Activated CD4-positive, alpha-beta T cell treated with anti-CD3 and anti-CD28 coated beads, Interleukin-2, amount 10 ng/mL, durations not matched to agents 7 days and 5 days (primary cell): ENCODE results near the gene FAM98C. TPM values are rescaled to one million over a fixed set of nuclear protein-coding genes. Genes with fewer than 3 reads are reported as not detected.
A peak's percentile ranks its signal among the peaks of the same experiment; 100 is the strongest.

Experiments
- CTCF ChIA-PET: fragments of 350-600 bp; sonication (Branson Sonifier 250); formaldehyde crosslinking; loops from one replicate; lab custom pipeline; 2021; ENCODE audit warnings: antibody characterized with exemption; lab: Charles Lee
- POLR2A ChIA-PET: fragments of 350-600 bp; sonication (Branson Sonifier 250); formaldehyde crosslinking; loops from one replicate; lab custom pipeline; 2021; ENCODE audit warnings: antibody characterized with exemption; lab: Charles Lee
- DNase-seq: peaks from one replicate; pipeline ENCODE4 v3.0.0-alpha.2; 2020
- H3K27ac Mint-ChIP-seq: one replicate; pipeline ENCODE4 v1.8.0; 2021; ENCODE audit warnings: mild to moderate bottlenecking, moderate library complexity, mixed read lengths
- H3K27me3 Mint-ChIP-seq: one replicate; pipeline ENCODE4 v1.8.0; 2021; ENCODE audit warnings: mixed read lengths
- H3K36me3 Mint-ChIP-seq: one replicate; pipeline ENCODE4 v1.8.0; 2021; ENCODE audit warnings: low read depth, mixed read lengths
- H3K4me1 Mint-ChIP-seq: one replicate; pipeline ENCODE4 v1.8.0; 2021; ENCODE audit warnings: mixed read lengths
- H3K4me3 Mint-ChIP-seq: one replicate; pipeline ENCODE4 v1.8.0; 2021; ENCODE audit warnings: mild to moderate bottlenecking, moderate library complexity, mixed read lengths
- H3K9me3 Mint-ChIP-seq: one replicate; pipeline ENCODE4 v1.8.0; 2021; ENCODE audit warnings: mixed read lengths
- total RNA-seq, 2 experiments: library from RNA; stranded (reverse); gene quantifications; one replicate each; pipeline ENCODE4 v1.2.3, GENCODE V29; 2021

Gene FAM98C
- total RNA-seq, 2 experiments from 2014 or later, result 27.5 to 37.2 TPM

DNA sequence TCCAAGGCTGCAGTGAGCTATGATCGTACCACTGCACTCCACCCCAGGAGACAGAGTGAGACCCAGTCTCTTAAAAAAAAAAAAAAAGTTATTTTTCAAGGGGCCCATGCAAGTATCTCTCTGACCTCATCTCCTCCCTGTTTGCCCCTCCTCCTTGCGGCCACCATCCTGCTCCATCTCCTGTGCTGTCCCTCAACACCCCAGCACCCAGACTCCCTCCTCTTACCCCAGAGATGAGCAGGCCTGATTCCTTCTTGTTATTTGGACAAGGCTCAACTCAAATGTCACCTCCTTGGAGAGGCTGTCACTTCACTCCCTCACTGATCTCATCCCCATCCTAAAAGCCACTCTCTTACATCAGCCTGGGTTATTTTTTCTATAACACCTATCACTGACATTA is 35.0 kb downstream of the FAM98C start:
- Mint-ChIP-seq H3K27me3 (peaks cover 7% of the 10 kb centered on the region), H3K4me1 (peaks cover 13% of the 10 kb centered on the region), H3K27ac (no peak overlapping the region), H3K9me3 (no peaks in the 10 kb centered on the region), H3K36me3 (no peaks in the 10 kb centered on the region), H3K4me3 (no peak overlapping the region)
- POLR2A ChIA-PET, result interaction anchor here (0.6 kb wide), 1 partner anchor 1236 kb away, joined by 3 read pairs; no protein-coding TSS in a partner anchor
- CTCF ChIA-PET, result no interaction called here
- no peak for DNase-seq

DNA sequence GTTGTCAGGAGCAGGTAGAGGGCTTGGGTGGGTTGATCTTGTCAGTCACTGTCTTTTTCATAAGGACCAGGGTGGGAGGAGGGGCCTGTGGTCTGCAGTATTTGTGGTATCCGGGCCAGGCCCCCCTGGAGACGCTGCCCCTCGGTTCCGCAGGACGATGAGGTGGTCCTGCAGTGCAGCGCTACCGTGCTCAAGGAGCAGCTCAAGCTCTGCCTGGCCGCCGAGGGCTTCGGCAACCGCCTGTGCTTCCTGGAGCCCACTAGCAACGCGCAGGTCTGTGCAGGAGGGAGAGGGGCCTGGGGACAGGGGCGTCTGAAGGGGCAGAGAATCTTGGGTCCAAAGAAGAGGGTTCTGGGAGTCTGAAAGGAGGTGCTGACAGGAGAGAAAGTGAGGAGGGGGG is 37.7 kb downstream of the FAM98C start:
- CTCF ChIA-PET, result interaction anchor here (0.9 to 1.6 kb wide), 2 partner anchors 15 to 38 kb away, joined by 3 to 6 read pairs; partner anchors contain the start of gene FAM98C

GRCh38 chr19:38441657-38442348 is 38.9 kb downstream of the FAM98C start:
- DNase-seq, result no peak
- Mint-ChIP-seq H3K4me3 (no peak overlapping the region), H3K36me3 (no peaks in the 10 kb centered on the region), H3K27ac (no peak overlapping the region), H3K27me3 (no peaks in the 10 kb centered on the region), H3K9me3 (no peaks in the 10 kb centered on the region), H3K4me1 (peaks cover 4% of the 10 kb centered on the region)
- POLR2A ChIA-PET, result no interaction called here
- CTCF ChIA-PET, result no interaction called here

More for the DNA sequence above, 37.7 kb downstream of the FAM98C start:
- H3K36me3 Mint-ChIP-seq, result no peaks in the 10 kb centered on the region
- POLR2A ChIA-PET, result no interaction called here
- H3K27me3 Mint-ChIP-seq, result no peaks in the 10 kb centered on the region
- H3K9me3 Mint-ChIP-seq, result no peaks in the 10 kb centered on the region
- H3K4me1 Mint-ChIP-seq, result peaks cover 3% of the 10 kb centered on the region
- no peak for DNase-seq
- no peak overlapping the region for H3K27ac Mint-ChIP-seq
- H3K4me3 Mint-ChIP-seq, result no peak overlapping the region

- POLR2A ChIA-PET, result no interaction called here
- no peak for DNase-seq
- peaks cover 4% of the 10 kb centered on the region for H3K4me1 Mint-ChIP-seq
- H3K4me3 Mint-ChIP-seq, result no peak overlapping the region
- no peaks in the 10 kb centered on the region for H3K27me3 Mint-ChIP-seq
- no peaks in the 10 kb centered on the region for H3K36me3 Mint-ChIP-seq
- peak overlapping the region; percentile 1 for H3K27ac Mint-ChIP-seq
- CTCF ChIA-PET, result no interaction called here
- H3K9me3 Mint-ChIP-seq, result no peaks in the 10 kb centered on the region
Measured at GRCh38 chr19:38442736-38443135, 39.8 kb downstream of the FAM98C start.

DNA sequence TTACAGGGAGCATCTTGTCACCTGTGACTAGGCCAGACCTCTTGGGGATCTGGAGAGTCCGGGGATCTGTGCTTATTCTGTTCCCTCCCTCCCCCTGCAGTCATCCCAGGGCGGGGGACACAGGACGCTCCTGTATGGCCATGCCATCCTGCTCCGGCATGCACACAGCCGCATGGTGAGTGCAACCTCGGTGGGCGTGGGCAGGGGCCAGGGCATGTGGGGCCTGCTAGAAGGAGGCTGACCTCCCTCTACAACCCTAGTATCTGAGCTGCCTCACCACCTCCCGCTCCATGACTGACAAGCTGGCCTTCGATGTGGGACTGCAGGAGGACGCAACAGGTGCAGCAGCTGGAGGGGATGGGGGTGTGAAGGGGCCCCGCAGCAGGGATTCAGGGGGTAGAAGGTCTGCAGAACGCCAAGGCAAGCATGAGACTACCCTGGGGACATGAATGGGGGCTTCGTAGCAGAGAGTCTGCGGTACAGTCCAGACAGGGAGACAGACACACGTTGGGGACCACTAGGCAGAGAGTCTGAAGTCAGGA is 40.6 kb downstream of the FAM98C start:
- Mint-ChIP-seq H3K4me1 (peaks cover 4% of the 10 kb centered on the region), H3K9me3 (no peaks in the 10 kb centered on the region), H3K36me3 (no peaks in the 10 kb centered on the region), H3K27me3 (no peaks in the 10 kb centered on the region), H3K4me3 (no peak overlapping the region), H3K27ac (no peak overlapping the region)
- ChIA-PET POLR2A (no interaction called here), CTCF (no interaction called here)
- DNase-seq, result no peak

DNA sequence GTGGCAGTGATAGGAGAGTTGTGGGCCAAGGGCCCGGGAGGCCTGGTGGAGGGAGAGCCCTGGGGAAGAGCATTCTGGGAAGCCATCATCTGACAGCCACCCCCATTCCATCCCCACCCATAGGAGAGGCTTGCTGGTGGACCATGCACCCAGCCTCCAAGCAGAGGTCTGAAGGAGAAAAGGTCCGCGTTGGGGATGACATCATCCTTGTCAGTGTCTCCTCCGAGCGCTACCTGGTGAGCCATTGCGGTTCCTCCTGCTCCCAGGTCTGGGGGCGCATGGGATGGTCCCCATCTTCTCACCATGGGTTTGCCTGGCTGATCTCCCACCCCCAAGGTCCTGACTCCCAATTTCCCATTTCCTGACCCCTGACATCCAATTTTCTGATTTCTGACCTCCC is 41.1 kb downstream of the FAM98C start:
- no peaks in the 10 kb centered on the region for H3K27me3 Mint-ChIP-seq
- H3K4me1 Mint-ChIP-seq, result peaks cover 4% of the 10 kb centered on the region
- no peak for DNase-seq
- no peaks in the 10 kb centered on the region for H3K36me3 Mint-ChIP-seq
- no peak overlapping the region for H3K4me3 Mint-ChIP-seq
- no peak overlapping the region for H3K27ac Mint-ChIP-seq
- H3K9me3 Mint-ChIP-seq, result no peaks in the 10 kb centered on the region
- ChIA-PET POLR2A (no interaction called here), CTCF (no interaction called here)

DNA sequence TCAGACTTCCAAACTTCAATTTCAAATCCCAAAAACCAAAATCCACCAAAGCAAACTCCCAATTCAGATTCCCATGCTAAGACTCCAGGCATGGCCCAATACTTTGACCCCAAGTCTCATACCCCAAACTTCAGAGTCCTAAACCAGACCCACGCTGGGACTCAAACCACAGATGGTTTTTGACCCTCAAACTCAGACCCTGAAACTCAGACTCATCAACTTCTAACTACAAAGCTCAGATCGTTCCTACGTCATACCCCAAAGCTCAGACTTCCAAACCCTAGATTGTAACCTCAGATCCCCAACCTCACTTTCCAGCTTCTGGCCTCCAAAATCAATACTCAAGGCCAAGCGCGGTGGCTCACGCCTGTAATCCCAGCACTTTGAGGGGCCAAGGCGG is 42.5 kb downstream of the FAM98C start:
- H3K27me3 Mint-ChIP-seq, result no peaks in the 10 kb centered on the region
- POLR2A ChIA-PET, result no interaction called here
- CTCF ChIA-PET, result interaction anchor here (0.6 kb wide), 1 partner anchor 380 kb away, joined by 3 read pairs; no protein-coding TSS in a partner anchor
- H3K4me1 Mint-ChIP-seq, result peaks cover 4% of the 10 kb centered on the region
- no peak for DNase-seq
- H3K27ac Mint-ChIP-seq, result no peak overlapping the region
- no peaks in the 10 kb centered on the region for H3K9me3 Mint-ChIP-seq
- no peak overlapping the region for H3K4me3 Mint-ChIP-seq
- no peaks in the 10 kb centered on the region for H3K36me3 Mint-ChIP-seq

DNA sequence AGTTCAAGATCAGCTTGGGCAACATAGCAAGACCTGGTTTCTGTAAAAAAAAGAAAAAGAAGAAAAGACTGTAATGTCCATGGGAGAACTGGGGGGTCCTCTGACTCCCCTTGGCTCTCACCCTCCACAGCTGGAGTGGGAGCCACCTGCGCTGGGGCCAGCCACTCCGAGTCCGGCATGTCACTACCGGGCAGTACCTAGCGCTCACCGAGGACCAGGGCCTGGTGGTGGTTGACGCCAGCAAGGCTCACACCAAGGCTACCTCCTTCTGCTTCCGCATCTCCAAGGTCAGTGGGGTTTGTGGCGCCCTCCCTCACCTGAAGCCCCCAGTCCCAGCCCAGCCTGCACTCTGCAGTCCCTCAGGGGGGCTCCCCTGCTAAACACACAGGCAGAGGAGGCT is 45.3 kb downstream of the FAM98C start:
- H3K4me1 Mint-ChIP-seq, result peaks cover 2% of the 10 kb centered on the region
- no peak for DNase-seq
- no peak overlapping the region for H3K27ac Mint-ChIP-seq
- CTCF ChIA-PET, result interaction anchor here (1.1 kb wide), 1 partner anchor 46 kb away, joined by 3 read pairs; the partner anchor contains the start of gene FAM98C
- no peaks in the 10 kb centered on the region for H3K36me3 Mint-ChIP-seq
- no peaks in the 10 kb centered on the region for H3K9me3 Mint-ChIP-seq
- no peaks in the 10 kb centered on the region for H3K27me3 Mint-ChIP-seq
- POLR2A ChIA-PET, result no interaction called here
- H3K4me3 Mint-ChIP-seq, result no peak overlapping the region

GRCh38 chr19:38449518-38449917 is 46.6 kb downstream of the FAM98C start:
- no peak overlapping the region for H3K4me3 Mint-ChIP-seq
- no peak for DNase-seq
- peak overlapping the region; percentile 43 for H3K27ac Mint-ChIP-seq
- H3K27me3 Mint-ChIP-seq, result no peaks in the 10 kb centered on the region
- no peaks in the 10 kb centered on the region for H3K9me3 Mint-ChIP-seq
- CTCF ChIA-PET, result interaction anchor here (1.7 kb wide), 1 partner anchor 46 kb away, joined by 5 read pairs; the partner anchor contains the start of gene FAM98C
- peaks cover 4% of the 10 kb centered on the region for H3K4me1 Mint-ChIP-seq
- no peaks in the 10 kb centered on the region for H3K36me3 Mint-ChIP-seq
- POLR2A ChIA-PET, result no interaction called here

DNA sequence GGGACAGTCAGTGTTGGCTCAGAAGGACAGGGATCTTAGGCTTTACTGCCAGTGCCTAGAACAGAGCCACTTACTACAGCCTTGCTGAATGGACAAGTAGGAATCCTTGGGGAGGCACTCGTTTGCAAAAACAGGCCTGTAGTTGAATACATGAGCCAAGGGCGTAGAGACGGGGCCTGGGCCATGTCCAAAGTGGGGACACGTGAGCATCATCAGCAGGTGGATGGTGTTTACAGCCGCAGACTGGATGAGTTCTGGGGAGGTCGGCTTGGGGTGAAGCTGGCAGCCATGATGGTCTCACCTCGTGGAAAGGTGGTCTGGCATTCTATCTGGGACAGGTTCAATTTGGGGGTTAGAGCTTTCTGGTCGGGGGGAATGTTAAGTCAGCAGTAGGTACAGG is 48.1 kb downstream of the FAM98C start:
- no peaks in the 10 kb centered on the region for H3K36me3 Mint-ChIP-seq
- ChIA-PET CTCF (interaction anchor here (1.7 kb wide), 1 partner anchor 48 kb away, joined by 5 read pairs; the partner anchor contains the start of gene FAM98C), POLR2A (no interaction called here)
- H3K4me3 Mint-ChIP-seq, result no peak overlapping the region
- no peaks in the 10 kb centered on the region for H3K9me3 Mint-ChIP-seq
- DNase-seq, result no peak
- H3K4me1 Mint-ChIP-seq, result peaks cover 3% of the 10 kb centered on the region
- H3K27ac Mint-ChIP-seq, result no peak overlapping the region
- H3K27me3 Mint-ChIP-seq, result no peaks in the 10 kb centered on the region

GRCh38 chr19:38451629-38452028 is 48.7 kb downstream of the FAM98C start:
- H3K36me3 Mint-ChIP-seq, result no peaks in the 10 kb centered on the region
- H3K27ac Mint-ChIP-seq, result no peak overlapping the region
- no peaks in the 10 kb centered on the region for H3K9me3 Mint-ChIP-seq
- CTCF ChIA-PET, result no interaction called here
- no peak for DNase-seq
- POLR2A ChIA-PET, result no interaction called here
- no peak overlapping the region for H3K4me3 Mint-ChIP-seq
- peaks cover 3% of the 10 kb centered on the region for H3K4me1 Mint-ChIP-seq
- H3K27me3 Mint-ChIP-seq, result no peaks in the 10 kb centered on the region

DNA sequence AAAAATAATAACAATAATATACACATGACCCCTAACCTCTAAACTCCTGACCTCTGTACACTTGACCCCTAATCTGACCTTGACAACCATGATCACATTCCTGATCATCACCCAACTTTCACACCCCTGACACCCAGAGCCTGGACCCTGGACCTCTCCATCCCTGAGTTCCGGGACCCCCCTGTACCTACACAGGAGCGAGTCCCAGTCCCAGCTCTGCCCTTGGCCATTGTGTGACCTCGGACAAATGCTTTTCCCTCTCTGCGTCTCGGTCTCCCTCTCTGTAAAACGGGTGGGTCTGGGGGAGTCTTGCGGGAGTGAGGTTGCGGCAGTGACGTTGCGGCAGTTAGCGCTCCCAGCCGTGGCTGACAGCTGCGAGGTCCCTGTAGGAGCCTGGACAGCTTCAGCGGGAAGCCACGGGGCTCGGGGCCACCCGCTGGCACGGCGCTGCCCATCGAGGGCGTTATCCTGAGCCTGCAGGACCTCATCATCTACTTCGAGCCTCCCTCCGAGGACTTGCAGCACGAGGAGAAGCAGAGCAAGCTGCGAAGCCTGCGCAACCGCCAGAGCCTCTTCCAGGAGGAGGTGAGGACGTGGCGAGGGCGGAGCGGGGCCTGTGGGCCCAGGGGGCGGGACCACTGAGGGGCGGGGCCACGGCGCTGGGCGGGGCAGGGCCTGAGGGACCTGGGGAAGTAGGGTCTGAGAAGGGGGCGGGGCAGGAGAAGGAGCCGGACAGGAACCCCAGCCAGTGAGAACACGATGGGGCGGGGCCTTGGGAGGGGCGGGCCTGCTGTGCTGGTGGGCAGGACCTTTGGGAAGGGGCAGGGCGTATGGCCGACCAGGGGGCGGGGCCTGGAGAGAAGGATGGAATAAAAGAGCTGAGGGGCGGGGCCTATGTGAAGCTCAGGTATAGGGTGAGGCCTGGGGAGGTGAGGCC is 49.8 kb downstream of the FAM98C start:
- ChIA-PET CTCF (no interaction called here), POLR2A (no interaction called here)
- H3K9me3 Mint-ChIP-seq, result no peaks in the 10 kb centered on the region
- H3K4me1 Mint-ChIP-seq, result peaks cover 3% of the 10 kb centered on the region
- no peak overlapping the region for H3K27ac Mint-ChIP-seq
- peak; percentile 12 for DNase-seq
- no peaks in the 10 kb centered on the region for H3K36me3 Mint-ChIP-seq
- no peak overlapping the region for H3K4me3 Mint-ChIP-seq
- H3K27me3 Mint-ChIP-seq, result no peaks in the 10 kb centered on the region

DNA sequence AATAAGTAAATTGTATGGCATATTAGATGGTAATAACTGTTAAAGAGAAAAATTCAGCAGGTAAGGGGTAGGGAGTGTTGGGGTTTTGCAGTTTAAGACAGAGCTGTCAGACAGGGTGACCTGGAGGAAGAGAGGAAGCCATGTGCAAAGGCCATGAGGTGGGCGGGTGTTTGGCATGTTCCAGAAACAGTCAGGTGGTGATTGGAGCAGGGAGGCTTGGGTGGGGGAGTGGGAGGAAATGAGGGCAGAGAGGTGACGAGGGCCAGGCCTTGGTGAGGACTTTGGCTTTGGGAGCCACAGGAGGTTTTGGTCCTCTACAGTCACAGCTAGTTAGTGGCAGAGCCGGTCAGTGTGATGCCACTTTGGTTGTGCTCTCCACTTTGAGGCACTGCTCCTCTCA is 50.7 kb downstream of the FAM98C start:
- no peaks in the 10 kb centered on the region for H3K27me3 Mint-ChIP-seq
- peaks cover 3% of the 10 kb centered on the region for H3K4me1 Mint-ChIP-seq
- no peak overlapping the region for H3K4me3 Mint-ChIP-seq
- H3K27ac Mint-ChIP-seq, result no peak overlapping the region
- ChIA-PET POLR2A (no interaction called here), CTCF (no interaction called here)
- no peak for DNase-seq
- no peaks in the 10 kb centered on the region for H3K36me3 Mint-ChIP-seq
- no peaks in the 10 kb centered on the region for H3K9me3 Mint-ChIP-seq
